Neural progenitor cell (in vitro differentiated cells): Measurements from ENCODE around the gene HRG. TPM values are rescaled to one million over a fixed set of nuclear protein-coding genes. Genes with fewer than 3 reads are reported as not detected.

ENCODE experiments used
- DNase-seq: peaks from one replicate; pipeline ENCODE4 v3.0.0-alpha.2; 2016; ENCODE audit warnings: low spot score
- H2AFZ ChIP-seq: fragments of 200-600 bp; sonication (generic); replicated peaks from 2 replicates; pipeline ENCODE4 v1.6.1; 2016; ENCODE audit warnings: antibody characterized with exemption
- H3F3A ChIP-seq: fragments of 200-600 bp; sonication (generic); 2 replicates; pipeline ENCODE4 v1.6.1; 2016; ENCODE audit warnings: antibody characterized with exemption, low read depth
- H3K27ac ChIP-seq: fragments of 200-600 bp; sonication (generic); 2 replicates; pipeline ENCODE4 v1.5.1; 2016; ENCODE audit warnings: mild to moderate bottlenecking
- H3K27me3 ChIP-seq: fragments of 200-600 bp; sonication (generic); 2 replicates; pipeline ENCODE4 v1.6.1; 2016; ENCODE audit warnings: mild to moderate bottlenecking, moderate library complexity
- H3K36me3 ChIP-seq: fragments of 200-600 bp; sonication (generic); 2 replicates; pipeline ENCODE4 v1.5.1; 2016
- H3K4me1 ChIP-seq: fragments of 200-600 bp; sonication (generic); 2 replicates; pipeline ENCODE4 v1.6.1; 2016; ENCODE audit warnings: mixed run types
- H3K4me2 ChIP-seq: fragments of 200-600 bp; sonication (generic); 2 replicates; pipeline ENCODE4 v1.6.1; 2016
- H3K4me3 ChIP-seq: fragments of 200-600 bp; sonication (generic); 2 replicates; pipeline ENCODE4 v1.5.1; 2016
- H3K79me2 ChIP-seq: fragments of 200-600 bp; sonication (generic); 2 replicates; pipeline ENCODE4 v1.6.1; 2016; ENCODE audit warnings: low read depth
- H3K9ac ChIP-seq: fragments of 200-600 bp; sonication (generic); 2 replicates; pipeline ENCODE4 v1.6.1; 2016
- H3K9me3 ChIP-seq: fragments of 200-600 bp; sonication (generic); 2 replicates; pipeline ENCODE4 v1.5.1; 2016; ENCODE audit warnings: low read depth
- H4K20me1 ChIP-seq: fragments of 200-600 bp; sonication (generic); 2 replicates; pipeline ENCODE4 v1.6.1; 2016; ENCODE audit warnings: low read depth
- H3K27ac Mint-ChIP-seq: 3 replicates; pipeline ENCODE4 v1.8.0; 2021; ENCODE audit warnings: mixed read lengths
- H3K27me3 Mint-ChIP-seq: 2 replicates; pipeline ENCODE4 v1.8.0; 2022; ENCODE audit warnings: low read depth, mild to moderate bottlenecking, inconsistent platforms, moderate library complexity, mixed read lengths; ENCODE audit not compliant: insufficient read depth
- H3K36me3 Mint-ChIP-seq: 3 replicates; pipeline ENCODE4 v1.8.0; 2021; ENCODE audit warnings: mixed read lengths
- H3K4me1 Mint-ChIP-seq: 3 replicates; pipeline ENCODE4 v1.8.0; 2021; ENCODE audit warnings: mixed read lengths
- H3K4me3 Mint-ChIP-seq: 3 replicates; pipeline ENCODE4 v1.8.0; 2021; ENCODE audit warnings: mild to moderate bottlenecking, moderate library complexity, mixed read lengths
- H3K9me3 Mint-ChIP-seq: 3 replicates; pipeline ENCODE4 v1.8.0; 2020; ENCODE audit warnings: mixed read lengths
- EZH2 ChIP-seq: fragments of 200-600 bp; sonication (generic); IDR thresholded peaks from 2 replicates; pipeline ENCODE4 v1.6.1; 2017; ENCODE audit warnings: antibody characterized with exemption, mild to moderate bottlenecking, moderate library complexity
- EZH2phosphoT487 ChIP-seq: fragments of 200-600 bp; sonication (generic); IDR thresholded peaks from 2 replicates; pipeline ENCODE4 v1.6.1; 2017; ENCODE audit warnings: antibody characterized with exemption
- total RNA-seq: library from RNA; depleted of rRNA; stranded (reverse); fragments of >200 nt; gene quantifications from 2 replicates; pipeline ENCODE4 v1.2.3, GENCODE V29; 2015; ENCODE audit warnings: low replicate concordance
- TF ChIP-seq, protein P1 (sequence below): fragments of 200-600 bp; sonication (generic); IDR thresholded peaks from 2 replicates; pipeline ENCODE4 v1.5.1; 2017; ENCODE audit warnings: antibody characterized with exemption, mild to moderate bottlenecking

Gene HRG
- total RNA-seq, 1 donor from 2014 or later: not detected

DNA sequence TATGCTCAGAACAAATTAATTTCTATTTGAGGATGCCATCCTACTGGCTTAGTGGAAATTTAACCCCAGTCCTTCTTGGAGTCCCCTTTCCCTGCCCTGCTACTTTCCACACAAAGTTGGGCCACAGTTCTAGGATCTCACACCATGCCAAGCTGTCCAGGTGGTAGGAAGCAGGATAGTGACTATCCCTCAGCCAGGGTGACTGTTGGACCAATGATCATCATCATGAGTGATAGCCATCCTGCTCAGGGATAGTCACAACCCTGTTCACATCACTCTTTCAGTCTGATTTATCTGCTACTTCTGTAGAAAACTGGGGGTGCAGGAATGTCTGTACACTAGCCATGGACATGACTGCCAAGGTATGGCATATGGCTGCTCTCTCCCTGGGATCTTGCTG lies 12.8 kb downstream of the HRG start:
- Histone ChIP-seq H3K4me2 (no peak overlapping the region), H3K9ac (no peak overlapping the region), H3K79me2 (no peaks in the 10 kb centered on the region), H2AFZ (no peak overlapping the region), H3K27me3 (peaks cover 3% of the 10 kb centered on the region), H3K36me3 (no peaks in the 10 kb centered on the region), H3F3A (no peaks in the 10 kb centered on the region), H3K9me3 (no peaks in the 10 kb centered on the region), H3K4me1 (no peaks in the 10 kb centered on the region), H3K27ac (no peak overlapping the region), H4K20me1 (no peaks in the 10 kb centered on the region), H3K4me3 (no peak overlapping the region)
- Mint-ChIP-seq H3K27ac (no peak overlapping the region), H3K27me3 (peaks cover 2% of the 10 kb centered on the region), H3K9me3 (no peaks in the 10 kb centered on the region), H3K36me3 (no peaks in the 10 kb centered on the region), H3K4me1 (no peaks in the 10 kb centered on the region), H3K4me3 (no peak overlapping the region)
- no peak for TF ChIP-seq EZH2
- no peak for TF ChIP-seq EZH2phosphoT487
- DNase-seq: no peak

DNA sequence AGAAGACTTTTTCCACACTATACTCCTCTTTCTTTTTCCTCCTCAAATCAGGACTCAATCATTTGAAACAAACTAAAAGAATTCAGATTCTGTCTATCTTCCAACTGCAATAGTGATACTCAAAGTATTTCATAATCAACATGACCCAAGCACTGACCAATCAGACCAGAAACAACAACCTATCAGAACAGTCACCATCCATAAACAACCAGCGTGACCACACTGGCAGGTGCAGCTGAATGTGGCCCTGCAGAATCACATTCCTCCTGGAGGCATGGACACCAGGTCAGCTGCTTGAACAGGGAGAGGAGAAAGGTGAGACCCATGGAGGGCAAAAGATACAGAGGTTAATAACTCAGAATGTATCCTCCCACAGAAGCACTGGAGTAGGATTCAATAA lies 13.3 kb downstream of the HRG start:
- no peaks in the 10 kb centered on the region for H3K4me1 Mint-ChIP-seq
- no peaks in the 10 kb centered on the region for H3F3A ChIP-seq
- no peaks in the 10 kb centered on the region for H3K9me3 ChIP-seq
- H3K9me3 Mint-ChIP-seq: no peaks in the 10 kb centered on the region
- H3K27ac ChIP-seq: no peak overlapping the region
- H3K79me2 ChIP-seq: no peaks in the 10 kb centered on the region
- H3K4me3 ChIP-seq: no peak overlapping the region
- peaks cover 2% of the 10 kb centered on the region for H3K4me1 ChIP-seq
- TF ChIP-seq, protein P1, sequence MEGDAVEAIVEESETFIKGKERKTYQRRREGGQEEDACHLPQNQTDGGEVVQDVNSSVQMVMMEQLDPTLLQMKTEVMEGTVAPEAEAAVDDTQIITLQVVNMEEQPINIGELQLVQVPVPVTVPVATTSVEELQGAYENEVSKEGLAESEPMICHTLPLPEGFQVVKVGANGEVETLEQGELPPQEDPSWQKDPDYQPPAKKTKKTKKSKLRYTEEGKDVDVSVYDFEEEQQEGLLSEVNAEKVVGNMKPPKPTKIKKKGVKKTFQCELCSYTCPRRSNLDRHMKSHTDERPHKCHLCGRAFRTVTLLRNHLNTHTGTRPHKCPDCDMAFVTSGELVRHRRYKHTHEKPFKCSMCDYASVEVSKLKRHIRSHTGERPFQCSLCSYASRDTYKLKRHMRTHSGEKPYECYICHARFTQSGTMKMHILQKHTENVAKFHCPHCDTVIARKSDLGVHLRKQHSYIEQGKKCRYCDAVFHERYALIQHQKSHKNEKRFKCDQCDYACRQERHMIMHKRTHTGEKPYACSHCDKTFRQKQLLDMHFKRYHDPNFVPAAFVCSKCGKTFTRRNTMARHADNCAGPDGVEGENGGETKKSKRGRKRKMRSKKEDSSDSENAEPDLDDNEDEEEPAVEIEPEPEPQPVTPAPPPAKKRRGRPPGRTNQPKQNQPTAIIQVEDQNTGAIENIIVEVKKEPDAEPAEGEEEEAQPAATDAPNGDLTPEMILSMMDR: no peak
- TF ChIP-seq EZH2phosphoT487: no peak
- TF ChIP-seq EZH2: no peak
- no peaks in the 10 kb centered on the region for H3K36me3 ChIP-seq
- H3K27me3 Mint-ChIP-seq: peaks cover 1% of the 10 kb centered on the region
- no peaks in the 10 kb centered on the region for H4K20me1 ChIP-seq
- H3K4me3 Mint-ChIP-seq: no peak overlapping the region
- H3K9ac ChIP-seq: no peak overlapping the region
- H3K27ac Mint-ChIP-seq: no peak overlapping the region
- no peak for DNase-seq
- H3K27me3 ChIP-seq: peaks cover under 1% of the 10 kb centered on the region
- H3K36me3 Mint-ChIP-seq: no peaks in the 10 kb centered on the region
- no peak overlapping the region for H2AFZ ChIP-seq
- H3K4me2 ChIP-seq: no peak overlapping the region

GRCh38 chr3:186680869-186681268 lies 15.1 kb downstream of the HRG start:
- Histone ChIP-seq H4K20me1 (no peaks in the 10 kb centered on the region), H3K27ac (no peak overlapping the region), H3K27me3 (no peaks in the 10 kb centered on the region), H2AFZ (no peak overlapping the region), H3K4me2 (no peak overlapping the region), H3K4me3 (no peak overlapping the region), H3F3A (no peaks in the 10 kb centered on the region), H3K79me2 (no peaks in the 10 kb centered on the region), H3K9me3 (no peaks in the 10 kb centered on the region), H3K4me1 (peaks cover 2% of the 10 kb centered on the region), H3K9ac (no peak overlapping the region), H3K36me3 (no peaks in the 10 kb centered on the region)
- H3K27ac Mint-ChIP-seq: no peak overlapping the region
- no peak for TF ChIP-seq EZH2phosphoT487
- TF ChIP-seq, protein P1: no peak
- no peak for TF ChIP-seq EZH2
- H3K4me1 Mint-ChIP-seq: no peaks in the 10 kb centered on the region
- H3K4me3 Mint-ChIP-seq: no peak overlapping the region
- peaks cover 2% of the 10 kb centered on the region for H3K27me3 Mint-ChIP-seq
- no peak for DNase-seq
- H3K9me3 Mint-ChIP-seq: peaks cover 9% of the 10 kb centered on the region
- H3K36me3 Mint-ChIP-seq: no peaks in the 10 kb centered on the region

DNA sequence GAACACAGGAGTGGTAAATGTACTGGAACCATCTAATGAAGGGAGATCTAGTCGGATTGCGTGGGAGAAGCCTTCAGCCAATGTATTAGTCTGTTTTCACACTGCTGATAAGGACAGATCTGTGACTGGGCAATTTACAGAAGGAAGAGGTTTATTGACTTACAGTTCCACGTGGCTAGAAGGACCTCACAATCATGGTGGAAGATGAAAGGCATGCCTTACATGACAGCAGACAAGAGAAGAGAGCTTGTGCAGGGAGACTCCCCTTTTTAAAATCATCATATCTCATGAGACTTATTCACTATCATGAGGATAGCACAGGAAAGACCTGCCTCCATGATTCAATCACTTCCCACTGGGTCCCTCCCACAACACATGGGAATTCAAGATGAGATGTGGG lies 17.0 kb downstream of the HRG start:
- H2AFZ ChIP-seq: no peak overlapping the region

More for the DNA sequence above, 17.0 kb downstream of the HRG start:
- Mint-ChIP-seq H3K4me1 (no peaks in the 10 kb centered on the region), H3K9me3 (peaks cover 13% of the 10 kb centered on the region), H3K27ac (no peak overlapping the region), H3K27me3 (peaks cover 6% of the 10 kb centered on the region), H3K36me3 (no peaks in the 10 kb centered on the region), H3K4me3 (no peak overlapping the region)
- Histone ChIP-seq H4K20me1 (no peaks in the 10 kb centered on the region), H3K9me3 (no peaks in the 10 kb centered on the region), H3K27me3 (no peaks in the 10 kb centered on the region), H3F3A (no peaks in the 10 kb centered on the region), H3K4me1 (peaks cover 2% of the 10 kb centered on the region), H3K4me3 (no peak overlapping the region), H3K36me3 (no peaks in the 10 kb centered on the region), H3K27ac (no peak overlapping the region), H3K79me2 (no peaks in the 10 kb centered on the region), H3K4me2 (no peak overlapping the region), H3K9ac (no peak overlapping the region)
- TF ChIP-seq, protein P1: no peak
- DNase-seq: no peak
